H9 (cell line): ENCODE data around the gene YPEL5. TPM values are rescaled to one million over a fixed set of nuclear protein-coding genes. Genes with fewer than 3 reads are reported as not detected.

Source experiments
- DNase-seq: peaks from one replicate; pipeline ENCODE4 v3.0.0-alpha.2; 2017
- H2AFZ ChIP-seq: one replicate; pipeline ENCODE4 v1.6.1; 2013; ENCODE audit warnings: mild to moderate bottlenecking, low read length, control low read depth, moderate library complexity
- H2AK5ac ChIP-seq: 2 replicates; pipeline ENCODE4 v1.6.1; 2013; ENCODE audit warnings: low read length, control low read depth, mixed read lengths; ENCODE audit not compliant: insufficient read length
- H2BK120ac ChIP-seq: one replicate; pipeline ENCODE4 v1.6.1; 2013; ENCODE audit warnings: low read depth, mild to moderate bottlenecking, low read length, control low read depth, inconsistent platforms; ENCODE audit not compliant: poor library complexity, severe bottlenecking
- H2BK12ac ChIP-seq: 2 replicates; pipeline ENCODE4 v1.6.1; 2013; ENCODE audit warnings: low read length, control low read depth, mixed read lengths, low read depth; ENCODE audit not compliant: insufficient read length
- H2BK15ac ChIP-seq: 2 replicates; pipeline ENCODE4 v1.6.1; 2013; ENCODE audit warnings: low read depth, low read length, control low read depth
- H2BK20ac ChIP-seq: one replicate; pipeline ENCODE4 v1.6.1; 2013; ENCODE audit warnings: low read depth, mild to moderate bottlenecking, low read length, control low read depth, inconsistent platforms; ENCODE audit not compliant: poor library complexity, severe bottlenecking
- H2BK5ac ChIP-seq: 2 replicates; pipeline ENCODE4 v1.6.1; 2013; ENCODE audit warnings: low read length, control low read depth, mixed read lengths; ENCODE audit not compliant: insufficient read length
- H3K14ac ChIP-seq: 2 replicates; pipeline ENCODE4 v1.6.1; 2013; ENCODE audit warnings: low read length, control low read depth; ENCODE audit not compliant: insufficient read depth
- H3K18ac ChIP-seq: 2 replicates; pipeline ENCODE4 v1.6.1; 2013; ENCODE audit warnings: low read depth, mild to moderate bottlenecking, mixed read lengths, low read length, control low read depth; ENCODE audit not compliant: insufficient read length
- H3K23ac ChIP-seq: 2 replicates; pipeline ENCODE4 v1.6.1; 2013; ENCODE audit warnings: low read length, control low read depth, mixed read lengths, low read depth; ENCODE audit not compliant: insufficient read length
- H3K23me2 ChIP-seq: 2 replicates; pipeline ENCODE4 v1.6.1; 2013; ENCODE audit warnings: low read depth, mild to moderate bottlenecking, mixed read lengths, low read length, control low read depth; ENCODE audit not compliant: insufficient read length, poor library complexity, severe bottlenecking
- H3K27ac ChIP-seq: 2 replicates; pipeline ENCODE4 v1.5.1; 2013; ENCODE audit warnings: low read length, control low read depth, mixed read lengths, low read depth; ENCODE audit not compliant: insufficient read length
- H3K27me3 ChIP-seq: 2 replicates; pipeline ENCODE4 v1.6.1; 2013; ENCODE audit warnings: low read length, control low read depth, inconsistent platforms; ENCODE audit not compliant: insufficient read depth
- H3K4ac ChIP-seq: 2 replicates; pipeline ENCODE4 v1.6.1; 2013; ENCODE audit warnings: low read depth, mild to moderate bottlenecking, control low read depth, inconsistent platforms, low read length, moderate library complexity
- H3K4me1 ChIP-seq: 2 replicates; pipeline ENCODE4 v1.6.1; 2013; ENCODE audit warnings: low read length, control low read depth, inconsistent platforms; ENCODE audit not compliant: insufficient read depth
- H3K4me2 ChIP-seq: 2 replicates; pipeline ENCODE4 v1.6.1; 2013; ENCODE audit warnings: low read length, control low read depth, mixed read lengths; ENCODE audit not compliant: insufficient read length, insufficient read depth
- H3K56ac ChIP-seq: 2 replicates; pipeline ENCODE4 v1.6.1; 2013; ENCODE audit warnings: low read depth, mild to moderate bottlenecking, mixed read lengths, low read length, control low read depth; ENCODE audit not compliant: insufficient read length
- H3K79me1 ChIP-seq: 2 replicates; pipeline ENCODE4 v1.6.1; 2013; ENCODE audit warnings: low read depth, mild to moderate bottlenecking, moderate library complexity, low read length, control low read depth, inconsistent platforms; ENCODE audit not compliant: insufficient read depth, poor library complexity, severe bottlenecking
- H3K79me2 ChIP-seq: 2 replicates; pipeline ENCODE4 v1.6.1; 2013; ENCODE audit warnings: low read length, control low read depth, inconsistent platforms; ENCODE audit not compliant: insufficient read depth
- H3K9ac ChIP-seq: 2 replicates; pipeline ENCODE4 v1.6.1; 2013; ENCODE audit warnings: low read length, control low read depth, mixed read lengths; ENCODE audit not compliant: insufficient read length; ENCODE audit errors: extremely low read depth
- H3K9me3 ChIP-seq: one replicate; pipeline ENCODE4 v1.6.1; 2013; ENCODE audit warnings: low read depth, low read length, inconsistent platforms; ENCODE audit not compliant: control insufficient read depth
- H3T11ph ChIP-seq: one replicate; pipeline ENCODE4 v1.6.1; 2013; ENCODE audit warnings: mild to moderate bottlenecking, low read length, control low read depth, inconsistent platforms
- H4K20me1 ChIP-seq: one replicate; pipeline ENCODE4 v1.6.1; 2013; ENCODE audit not compliant: control insufficient read depth, insufficient read length, insufficient read depth
- H4K5ac ChIP-seq: 2 replicates; pipeline ENCODE4 v1.6.1; 2013; ENCODE audit warnings: low read depth, mild to moderate bottlenecking, mixed read lengths, low read length, control low read depth; ENCODE audit not compliant: insufficient read length
- H4K8ac ChIP-seq: replicated peaks from 2 replicates; pipeline ENCODE4 v1.6.1; 2013; ENCODE audit warnings: low read length, control low read depth, mixed read lengths, low read depth; ENCODE audit not compliant: insufficient read length
- H4K91ac ChIP-seq: 2 replicates; pipeline ENCODE4 v1.6.1; 2013; ENCODE audit warnings: low read depth, mild to moderate bottlenecking, moderate library complexity, mixed read lengths, low read length, control low read depth; ENCODE audit not compliant: insufficient read length
- H3K27ac Mint-ChIP-seq, 3 experiments: 2 replicates in 2 of 3; 3 replicates in 1 of 3; pipeline ENCODE4 v1.8.0; 2020 to 2021; ENCODE audit warnings: mixed read lengths in 3 of 3, mild to moderate bottlenecking in 1 of 3, moderate library complexity in 1 of 3
- H3K27me3 Mint-ChIP-seq: 2 replicates; pipeline ENCODE4 v1.8.0; 2021; ENCODE audit warnings: low read depth, mild to moderate bottlenecking, moderate library complexity, mixed read lengths
- H3K36me3 Mint-ChIP-seq, 3 experiments: 2 replicates in 2 of 3; 3 replicates in 1 of 3; pipeline ENCODE4 v1.8.0; 2020 to 2021; ENCODE audit warnings: low read depth in 3 of 3, mixed read lengths in 3 of 3; ENCODE audit not compliant: insufficient read depth in 1 of 3
- H3K4me1 Mint-ChIP-seq, 2 experiments: 2 replicates each; pipeline ENCODE4 v1.8.0; 2020; ENCODE audit warnings: mixed read lengths in 2 of 2
- H3K4me3 Mint-ChIP-seq, 2 experiments: 2 replicates in 1 of 2; 3 replicates in 1 of 2; pipeline ENCODE4 v1.8.0; 2020 to 2021; ENCODE audit warnings: mild to moderate bottlenecking in 2 of 2, mixed read lengths in 2 of 2, moderate library complexity in 1 of 2
- H3K9me3 Mint-ChIP-seq, 2 experiments: 2 replicates in 1 of 2; 3 replicates in 1 of 2; pipeline ENCODE4 v1.8.0; 2020; ENCODE audit warnings: mild to moderate bottlenecking in 2 of 2, mixed read lengths in 2 of 2, moderate library complexity in 1 of 2
- CTCF ChIP-seq: fragments of 200-600 bp; sonication (generic); conservative IDR thresholded peaks from 3 replicates; pipeline ENCODE4 v1.8.0; 2021; ENCODE audit warnings: antibody characterized with exemption, mild to moderate bottlenecking
- WGBS: extraction: QIAGEN DNeasy Blood & Tissue Kit; methylation state at CpG from one replicate; pipeline ENCODE4 v1.1.7; 2013; ENCODE audit warnings: missing lambda C conversion rate, low lambda C conversion rate, mixed read lengths; ENCODE audit not compliant: insufficient read length; ENCODE audit errors: extremely low coverage; 5-methylcytosine and 5-hydroxymethylcytosine counted together
- total RNA-seq: library from RNA; stranded (reverse); gene quantifications from 2 replicates; pipeline ENCODE4 v1.2.1, GENCODE V29; 2021

The YPEL5 gene
- total RNA-seq, 1 experiment from 2014 or later, result 28.5 TPM

- no peak overlapping the region for H3K27ac Mint-ChIP-seq
- no peak overlapping the region for H3K4me3 Mint-ChIP-seq
- WGBS, result no CpG with 5 or more reads among the region's 5 CpGs
- Histone ChIP-seq H3K79me1 (no peaks in the 10 kb centered on the region), H4K5ac (no peak overlapping the region), H3K56ac (no peak overlapping the region), H3K4ac (no peak overlapping the region), H3K79me2 (no peaks in the 10 kb centered on the region), H3K4me1 (no peaks in the 10 kb centered on the region), H3K18ac (no peak overlapping the region), H3K27me3 (no peaks in the 10 kb centered on the region), H3K9me3 (no peaks in the 10 kb centered on the region), H4K20me1 (no peaks in the 10 kb centered on the region), H3K23ac (no peak overlapping the region), H3K9ac (no peak overlapping the region), H3K23me2 (no peaks in the 10 kb centered on the region), H2BK120ac (no peak overlapping the region), H2BK5ac (no peak overlapping the region), H2AK5ac (no peak overlapping the region), H3K14ac (no peak overlapping the region), H3K4me2 (no peak overlapping the region), H4K8ac (no peak overlapping the region), H2BK15ac (no peak overlapping the region), H2BK20ac (no peak overlapping the region), H2AFZ (no peak overlapping the region), H3T11ph (no peak overlapping the region), H4K91ac (no peak overlapping the region), H2BK12ac (no peak overlapping the region), H3K27ac (no peak overlapping the region)
- TF ChIP-seq CTCF, result no peak
- peaks cover 12 to 19% of the 10 kb centered on the region in 2 experiments for H3K4me1 Mint-ChIP-seq
- H3K9me3 Mint-ChIP-seq, result no peaks in the 10 kb centered on the region
- DNase-seq, result no peak
- H3K27me3 Mint-ChIP-seq, result peaks cover 2% of the 10 kb centered on the region; the same call in 1 of the 2 replicates
- no peaks in the 10 kb centered on the region for H3K36me3 Mint-ChIP-seq
These were observed 30.9 kb upstream of the YPEL5 start for GRCh38 chr2:30115981-30116285.
